GM10248 (cell line): ENCODE results near the gene OPA1.

Source experiments
- CTCF ChIA-PET: fragments of 300-600 bp; sonication (Branson Sonifier 250); formaldehyde crosslinking; extraction: SDS; loops from one replicate; lab custom pipeline; 2021; ENCODE audit warnings: antibody characterized with exemption; lab: Yijun Ruan, JAX
- POLR2A ChIA-PET: fragments of 350-650 bp; sonication (Branson Sonifier 250); formaldehyde crosslinking; extraction: SDS; loops from one replicate; lab custom pipeline; 2020; ENCODE audit warnings: antibody characterized with exemption; lab: Yijun Ruan, JAX
- DNase-seq: peaks from one replicate; pipeline ENCODE4 v3.0.0; 2012; ENCODE audit errors: extremely low spot score
- TF ChIP-seq, protein P1 (sequence below): IDR thresholded peaks from 2 replicates; pipeline ENCODE4 v1.5.1; 2012; ENCODE audit warnings: mild to moderate bottlenecking, low read depth; ENCODE audit errors: extremely low read depth, missing control alignments, control extremely low read depth

The OPA1 gene

GRCh38 chr3:193737191-193737751, 144.3 kb downstream of the OPA1 start:
- ChIA-PET POLR2A (no interaction called here), CTCF (interaction anchor here (1.7 kb wide), 1 partner anchor 11 kb away, joined by 6 read pairs; no protein-coding TSS in a partner anchor)
- DNase-seq: no peak
- TF ChIP-seq, protein P1, sequence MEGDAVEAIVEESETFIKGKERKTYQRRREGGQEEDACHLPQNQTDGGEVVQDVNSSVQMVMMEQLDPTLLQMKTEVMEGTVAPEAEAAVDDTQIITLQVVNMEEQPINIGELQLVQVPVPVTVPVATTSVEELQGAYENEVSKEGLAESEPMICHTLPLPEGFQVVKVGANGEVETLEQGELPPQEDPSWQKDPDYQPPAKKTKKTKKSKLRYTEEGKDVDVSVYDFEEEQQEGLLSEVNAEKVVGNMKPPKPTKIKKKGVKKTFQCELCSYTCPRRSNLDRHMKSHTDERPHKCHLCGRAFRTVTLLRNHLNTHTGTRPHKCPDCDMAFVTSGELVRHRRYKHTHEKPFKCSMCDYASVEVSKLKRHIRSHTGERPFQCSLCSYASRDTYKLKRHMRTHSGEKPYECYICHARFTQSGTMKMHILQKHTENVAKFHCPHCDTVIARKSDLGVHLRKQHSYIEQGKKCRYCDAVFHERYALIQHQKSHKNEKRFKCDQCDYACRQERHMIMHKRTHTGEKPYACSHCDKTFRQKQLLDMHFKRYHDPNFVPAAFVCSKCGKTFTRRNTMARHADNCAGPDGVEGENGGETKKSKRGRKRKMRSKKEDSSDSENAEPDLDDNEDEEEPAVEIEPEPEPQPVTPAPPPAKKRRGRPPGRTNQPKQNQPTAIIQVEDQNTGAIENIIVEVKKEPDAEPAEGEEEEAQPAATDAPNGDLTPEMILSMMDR: no peak

DNA sequence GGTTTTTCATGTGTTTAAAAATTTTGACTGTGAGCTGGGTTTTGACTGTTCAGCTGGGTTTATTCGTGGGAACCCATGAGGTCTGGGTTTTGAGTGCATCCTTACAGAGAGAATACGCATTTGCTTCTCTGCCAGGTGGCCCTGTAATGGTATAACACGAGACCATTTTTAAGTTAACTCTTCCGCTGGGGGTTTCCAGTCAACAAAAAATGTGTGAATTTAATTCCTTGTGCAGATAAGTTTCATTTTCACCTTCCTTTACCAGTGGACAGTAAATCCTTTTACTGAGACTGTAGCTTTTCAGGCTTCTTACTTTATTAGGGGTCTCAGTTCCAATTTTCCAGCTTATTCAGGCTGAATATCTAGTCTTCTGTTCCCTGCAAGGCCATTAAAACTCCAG, 149.6 kb downstream of the OPA1 start:
- DNase-seq: peak; percentile 34
- CTCF ChIA-PET: interaction anchor here (1.0 to 1.6 kb wide), 2 partner anchors 37 to 573 kb away, joined by 3 to 5 read pairs; no protein-coding TSS in a partner anchor
- POLR2A ChIA-PET: no interaction called here
- TF ChIP-seq, protein P1: no peak

GRCh38 chr3:193743702-193744047, 150.7 kb downstream of the OPA1 start:
- TF ChIP-seq, protein P1: no peak
- POLR2A ChIA-PET: interaction anchor here (0.5 kb wide), 1 partner anchor 387 kb away, joined by 5 read pairs; no protein-coding TSS in a partner anchor

DNA sequence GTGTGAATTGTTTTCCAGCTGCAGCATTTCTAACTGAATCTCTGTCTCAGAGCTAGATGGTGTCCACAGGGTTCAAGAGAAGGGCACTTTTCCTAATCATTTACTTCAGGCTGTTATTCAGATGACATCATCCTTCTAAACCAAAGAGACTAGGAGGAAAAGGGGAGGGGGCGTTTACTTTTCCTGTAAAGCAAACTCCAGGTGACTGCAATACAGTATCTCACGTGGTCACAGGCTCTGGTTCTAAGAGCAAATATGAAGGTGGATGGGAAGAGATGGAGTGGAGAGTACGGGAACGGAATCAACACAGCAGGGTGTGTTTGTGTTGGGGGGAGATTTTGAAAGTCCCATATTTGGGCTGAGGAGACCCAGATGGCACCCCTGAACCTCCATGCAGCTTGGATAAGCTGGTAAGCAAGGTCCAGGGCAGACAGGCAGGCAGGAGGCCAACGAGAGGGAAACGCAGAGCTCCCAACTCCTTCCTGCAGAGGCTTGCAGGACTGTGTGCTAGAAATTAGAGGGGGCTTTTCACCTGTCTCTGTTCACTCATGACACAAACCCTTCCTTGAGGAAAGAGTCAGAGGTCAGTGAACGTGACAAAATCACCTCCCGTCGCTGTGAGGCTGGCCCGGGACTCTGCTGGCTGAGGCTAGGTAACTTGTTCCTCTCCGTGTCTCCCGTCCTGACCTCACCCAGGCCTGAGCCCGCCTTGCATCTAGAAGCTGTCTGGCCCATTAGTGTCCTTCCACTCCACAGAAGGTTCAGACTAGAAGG, 151.2 kb downstream of the OPA1 start:
- ChIA-PET POLR2A (interaction anchor here (0.5 kb wide), 1 partner anchor 387 kb away, joined by 5 read pairs; no protein-coding TSS in a partner anchor), CTCF (interaction anchor here (0.8 to 1.4 kb wide), 3 partner anchors 8 to 40 kb away, joined by 3 to 4 read pairs (median 3); no protein-coding TSS in a partner anchor)
- DNase-seq: no peak
- TF ChIP-seq, protein P1: no peak

More at GRCh38 chr3:193743702-193744047, 150.7 kb downstream of the OPA1 start:
- no peak for DNase-seq
- CTCF ChIA-PET: interaction anchor here (1.4 to 1.6 kb wide), 2 partner anchors 40 to 572 kb away, joined by 4 to 5 read pairs; no protein-coding TSS in a partner anchor

GRCh38 chr3:193744822-193745684, 152.0 kb downstream of the OPA1 start:
- no peak for DNase-seq
- POLR2A ChIA-PET: no interaction called here
- TF ChIP-seq, protein P1: no peak
- CTCF ChIA-PET: interaction anchor here (0.8 to 1.4 kb wide), 4 partner anchors 9 to 39 kb away, joined by 3 to 5 read pairs (median 4); no protein-coding TSS in a partner anchor

DNA sequence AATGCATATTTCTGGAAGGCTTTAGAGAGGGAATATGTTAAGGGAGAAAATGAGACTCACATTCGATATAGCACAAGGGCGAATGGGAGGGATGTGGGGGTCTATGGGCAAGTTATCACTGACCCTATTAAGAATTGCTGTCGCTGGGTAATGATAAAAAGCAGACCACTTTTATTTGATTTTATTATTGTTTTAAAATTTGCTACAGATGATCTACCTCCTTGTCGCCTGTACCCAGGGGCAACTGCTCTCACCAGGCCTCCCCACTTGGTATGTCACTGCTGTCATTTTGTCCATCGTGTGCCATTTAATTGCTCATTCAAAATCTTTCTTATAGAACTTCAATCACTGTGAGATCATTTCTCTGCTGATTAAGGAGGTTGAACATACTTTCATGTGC, 153.8 kb downstream of the OPA1 start:
- DNase-seq: no peak
- ChIA-PET POLR2A (no interaction called here), CTCF (no interaction called here)
- TF ChIP-seq, protein P1: no peak
